ENCODE measurements around the gene KCNMB2. TPM values are rescaled to one million over a fixed set of nuclear protein-coding genes. Genes with fewer than 3 reads are reported as not detected.

The KCNMB2 gene
- total RNA-seq, 3 donors from 2014 or later: 0.19 to 1.3 TPM; not detected in 1

GRCh38 chr3:178772746-178773145, 236.5 kb downstream of the KCNMB2 start:
- no peaks in the 10 kb centered on the region for H3K4me1 ChIP-seq (ENCODE audit: low read depth)
- no peak for TF ChIP-seq CTCF (IDR thresholded peaks at IDR 0.05)
- ATAC-seq: no peak
- DNase-seq: no peak
- no peaks in the 10 kb centered on the region for H3K36me3 ChIP-seq (ENCODE audit: low read depth)
- intact Hi-C loops (cut with DNase I, micrococcal nuclease): no loop called here
- H3K4me3 ChIP-seq: no peak overlapping the region
- H3K9me3 ChIP-seq: no peaks in the 10 kb centered on the region

- intact Hi-C loops (cut with DNase I, micrococcal nuclease): no loop called here
- H3K9me3 ChIP-seq: no peaks in the 10 kb centered on the region
- no peaks in the 10 kb centered on the region for H3K36me3 ChIP-seq (ENCODE audit: low read depth)
- no peak overlapping the region for H3K4me3 ChIP-seq
- TF ChIP-seq CTCF (IDR thresholded peaks at IDR 0.05): no peak
- ATAC-seq: no peak
- no peaks in the 10 kb centered on the region for H3K4me1 ChIP-seq (ENCODE audit: low read depth)
- DNase-seq: no peak
These were observed 237.1 kb downstream of the KCNMB2 start for GRCh38 chr3:178773358-178773757.

- intact Hi-C loops (cut with DNase I, micrococcal nuclease): no loop called here
- H3K4me3 ChIP-seq: no peak overlapping the region
- no peak for TF ChIP-seq CTCF (IDR thresholded peaks at IDR 0.05)
- H3K9me3 ChIP-seq: no peaks in the 10 kb centered on the region
- H3K4me1 ChIP-seq (ENCODE audit: low read depth): no peaks in the 10 kb centered on the region
- ATAC-seq: no peak
- no peak for DNase-seq
- H3K36me3 ChIP-seq (ENCODE audit: low read depth): no peaks in the 10 kb centered on the region
These were observed 241.6 kb downstream of the KCNMB2 start for GRCh38 chr3:178777718-178778411.

GRCh38 chr3:178778589-178778988, 242.4 kb downstream of the KCNMB2 start:
- intact Hi-C loops (cut with DNase I, micrococcal nuclease): no loop called here
- no peak for TF ChIP-seq CTCF (IDR thresholded peaks at IDR 0.05)

GRCh38 chr3:178785961-178786360, 249.7 kb downstream of the KCNMB2 start:
- DNase-seq (no peak), ATAC-seq (no peak)
- no peak overlapping the region for H3K4me3 ChIP-seq
- intact Hi-C loops (cut with DNase I, micrococcal nuclease): no loop called here
- no peaks in the 10 kb centered on the region for H3K9me3 ChIP-seq
- no peak for TF ChIP-seq CTCF (IDR thresholded peaks at IDR 0.05)
- H3K4me1 ChIP-seq (ENCODE audit: low read depth): no peaks in the 10 kb centered on the region
- no peaks in the 10 kb centered on the region for H3K36me3 ChIP-seq (ENCODE audit: low read depth)

More at GRCh38 chr3:178778589-178778988, 242.4 kb downstream of the KCNMB2 start:
- Histone ChIP-seq H3K9me3 (no peaks in the 10 kb centered on the region), H3K4me3 (no peak overlapping the region), H3K36me3 (ENCODE audit: low read depth) (no peaks in the 10 kb centered on the region), H3K4me1 (ENCODE audit: low read depth) (no peaks in the 10 kb centered on the region)
- DNase-seq (peak; percentile 50 to 57 (median 51)), ATAC-seq (peak; percentile 31)
